GM23248 (cell line): ENCODE results near the gene CUL9.

Experiments
- EZH2 ChIP-seq: fragments of 200-600 bp; sonication (generic); IDR thresholded peaks from 2 replicates; pipeline ENCODE4 v1.6.1; 2018; ENCODE audit warnings: antibody characterized with exemption, mild to moderate bottlenecking; ENCODE audit not compliant: insufficient read depth, poor library complexity, severe bottlenecking
- EZH2phosphoT487 ChIP-seq: fragments of 200-600 bp; sonication (generic); IDR thresholded peaks from 2 replicates; pipeline ENCODE4 v1.6.1; 2018; ENCODE audit warnings: antibody characterized with exemption, moderate library complexity, mild to moderate bottlenecking, low read depth; ENCODE audit not compliant: insufficient read depth

DNA sequence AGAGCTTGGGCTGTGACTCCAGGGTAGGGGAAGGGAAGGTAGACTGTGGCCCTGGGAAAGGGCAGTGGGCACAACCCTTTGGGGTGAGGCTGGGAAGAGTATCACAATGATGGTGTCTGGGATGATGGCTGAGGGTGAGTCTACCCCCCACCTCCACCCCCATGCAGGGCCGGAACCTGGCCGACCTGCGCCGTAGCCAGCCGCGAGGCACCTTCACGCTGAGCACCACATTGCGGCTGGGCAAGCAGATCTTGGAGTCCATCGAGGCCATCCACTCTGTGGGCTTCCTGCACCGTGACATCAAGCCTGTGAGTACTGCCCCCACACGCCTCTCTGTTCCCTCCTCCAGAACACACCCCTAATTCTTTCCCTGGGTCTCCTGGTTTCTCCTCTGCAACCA is 71.4 kb downstream of the CUL9 start:
- TF ChIP-seq EZH2phosphoT487, result no peak
- no peak for TF ChIP-seq EZH2
